K562 (cell line): ENCODE data around the gene UNC13A. TPM values are rescaled to one million over a fixed set of nuclear protein-coding genes. Genes with fewer than 3 reads are reported as not detected.

ENCODE experiments used
- CEBPG ChIP-seq, 3 experiments: fragments of 200-800 bp in 1 of 3; sonication (Bioruptor generic) in 1 of 3; sonication (generic) in 1 of 3; formaldehyde crosslinking in 1 of 3; IDR thresholded peaks in 2 of 3; conservative IDR thresholded peaks in 1 of 3; 2 replicates each; pipeline versions ENCODE4 v1.6.1 to v1.8.0; 2016 to 2022; ENCODE audit warnings: missing compliant biosample characterization in 2 of 3, missing genetic modification characterization in 2 of 3, mild to moderate bottlenecking in 1 of 3, missing genetic modification reagents in 1 of 3
- CGGBP1 ChIP-seq: fragments of 250-450 bp; sonication (Bioruptor Pico); IDR thresholded peaks from 2 replicates; pipeline ENCODE4 v1.9.0; 2021; ENCODE audit warnings: mild to moderate bottlenecking
- E2F1 ChIP-seq: sonication (generic); formaldehyde crosslinking; IDR thresholded peaks from 2 replicates; pipeline ENCODE4 v1.8.1; 2023; ENCODE audit warnings: mild to moderate bottlenecking, missing genetic modification reagents, moderate library complexity
- ETS2 ChIP-seq: IDR thresholded peaks from 2 replicates; pipeline ENCODE4 v1.6.1; 2016; ENCODE audit warnings: borderline replicate concordance, missing genetic modification characterization, mild to moderate bottlenecking, moderate library complexity, missing compliant biosample characterization; ENCODE audit not compliant: poor library complexity, severe bottlenecking
- FOXA3 ChIP-seq, 2 experiments: fragments of 450-650 bp in 1 of 2; sonication (generic) in 1 of 2; formaldehyde crosslinking; IDR thresholded peaks in 1 of 2; conservative IDR thresholded peaks in 1 of 2; 2 replicates each; pipeline versions ENCODE4 v1.4.0 to v1.8.0; 2020 to 2022; ENCODE audit warnings: mild to moderate bottlenecking in 2 of 2, missing genetic modification reagents in 1 of 2
- GMEB1 ChIP-seq: fragments of 250-450 bp; sonication (Bioruptor Pico); IDR thresholded peaks from 2 replicates; pipeline ENCODE4 v1.4.0; 2020; ENCODE audit warnings: mild to moderate bottlenecking
- HMG20B ChIP-seq: fragments of 250-450 bp; sonication (Bioruptor Pico); IDR thresholded peaks from 2 replicates; pipeline ENCODE4 v1.5.0; 2021; ENCODE audit warnings: mild to moderate bottlenecking
- KLF16 ChIP-seq: IDR thresholded peaks from 2 replicates; pipeline ENCODE4 v1.6.1; 2016; ENCODE audit warnings: antibody characterized with exemption
- NRF1 ChIP-seq, 2 experiments: fragments of 450-650 bp; IDR thresholded peaks in 1 of 2; conservative IDR thresholded peaks in 1 of 2; 2 replicates each; pipeline ENCODE4 v1.6.1; 2014; ENCODE audit warnings: mild to moderate bottlenecking in 2 of 2
- POLR2AphosphoS2 ChIP-seq: IDR thresholded peaks from 2 replicates; pipeline ENCODE4 v1.6.1; 2012; ENCODE audit warnings: low read length, improper control_type of control experiment
- PRPF4 ChIP-seq: fragments of 200-400 bp; formaldehyde crosslinking; IDR thresholded peaks from one replicate; pipeline ENCODE4 v1.6.1; 2017; ENCODE audit warnings: low read length, low read depth, mild to moderate bottlenecking; ENCODE audit not compliant: insufficient read depth, poor library complexity, severe bottlenecking
- THAP7 ChIP-seq: fragments of 250-450 bp; sonication (Bioruptor Pico); IDR thresholded peaks from 2 replicates; pipeline ENCODE4 v1.5.0; 2021
- TRIM25 ChIP-seq: fragments of 450-650 bp; IDR thresholded peaks from 2 replicates; pipeline ENCODE4 v1.7.0; 2016; ENCODE audit warnings: borderline replicate concordance
- ZBTB33 ChIP-seq: sonication (generic); formaldehyde crosslinking; IDR thresholded peaks from 2 replicates; pipeline ENCODE4 v1.8.1; 2023; ENCODE audit warnings: mild to moderate bottlenecking, missing genetic modification reagents
- ZFP30 ChIP-seq: fragments of 250-450 bp; sonication (Bioruptor Pico); IDR thresholded peaks from 2 replicates; pipeline ENCODE4 v1.8.0; 2022; ENCODE audit warnings: moderate library complexity, mild to moderate bottlenecking, inconsistent platforms, borderline replicate concordance
- ZNF124 ChIP-seq: sonication (generic); formaldehyde crosslinking; IDR thresholded peaks from 2 replicates; pipeline ENCODE4 v1.8.1; 2022; ENCODE audit warnings: missing genetic modification reagents
- ZNF431 ChIP-seq: sonication (generic); formaldehyde crosslinking; IDR thresholded peaks from 2 replicates; pipeline ENCODE4 v1.8.0; 2022; ENCODE audit warnings: mild to moderate bottlenecking, missing genetic modification reagents
- polyA plus RNA-seq, 8 experiments: library from polyadenylated mRNA; depleted of rRNA in 4 of 8; stranded (reverse) in 5 of 8; unstranded in 3 of 8; fragments of >200 nt; fragmentation: Nextera tagmentation in 2 of 8; fragmentation: Illumina TruSeq in 1 of 8; extraction: Ambion mirVana in 2 of 8; extraction: Trizol in 1 of 8; gene quantifications; 2 replicates each; pipeline versions ENCODE4 v1.2.1 to v1.2.3, GENCODE V29; 2011 to 2014; ENCODE audit warnings: inconsistent platforms in 1 of 8, missing spikeins in 1 of 8
- total RNA-seq, 7 experiments: library from RNA; depleted of rRNA in 6 of 7; stranded (reverse); fragments of >200 nt in 6 of 7; fragmentation: Illumina TruSeq in 2 of 7; extraction: Trizol in 2 of 7; gene quantifications; 2 replicates each; pipeline versions ENCODE4 v1.2.1 to v1.2.3, GENCODE V29; 2011 to 2021; ENCODE audit warnings: low replicate concordance in 1 of 7

UNC13A gene
- total and polyA plus RNA-seq, 9 of the 15 experiments (the other 6 are each of a cell fraction or from before 2014, with no cell fraction given), result 0.03 to 1.0 (median 0.25) TPM

GRCh38 chr19:17555929-17556813, 132.0 kb downstream of the UNC13A start (continued):
- TF ChIP-seq HMG20B (no peak), ZNF124 (CRISPR knock-in tag) (no peak), POLR2AphosphoS2 (no peak), CGGBP1 (no peak), E2F1 (no peak; the same call in 1 of the 2 replicates), TRIM25 (no peak), NRF1 (conservative IDR thresholded peaks at IDR 0.05 in 1 of 2, IDR thresholded peaks at IDR 0.05 in 1 of 2) (peak; percentile 72 to 80), ZBTB33 (CRISPR knock-in tag) (no peak), ZNF431 (CRISPR knock-in tag) (no peak), THAP7 (CRISPR knock-in tag) (no peak), PRPF4 (no peak), ETS2 (tag) (no peak), ZFP30 (CRISPR knock-in tag) (no peak), CEBPG (CRISPR knock-in tag; IDR thresholded peaks at IDR 0.05) (no peak), CEBPG (tag; conservative IDR thresholded peaks at IDR 0.05 in 1 of 2, IDR thresholded peaks at IDR 0.05 in 1 of 2) (no peak), GMEB1 (CRISPR knock-in tag) (no peak), FOXA3 (CRISPR knock-in tag; conservative IDR thresholded peaks at IDR 0.05 in 1 of 2, IDR thresholded peaks at IDR 0.05 in 1 of 2) (peak in 1 of 2 experiments; percentile 55; a peak in 1 of 4 replicates), KLF16 (no peak)
